HepG2 (cell line): ENCODE measurements around the gene SLC26A5. TPM values are rescaled to one million over a fixed set of nuclear protein-coding genes. Genes with fewer than 3 reads are reported as not detected.

Experiments used
- AHDC1 ChIP-seq: sonication (generic); formaldehyde crosslinking; IDR thresholded peaks from 2 replicates; pipeline ENCODE4 v1.5.1; 2020; ENCODE audit warnings: mild to moderate bottlenecking, missing genetic modification reagents, borderline replicate concordance
- CREM ChIP-seq, 2 experiments: sonication (generic) in 1 of 2; formaldehyde crosslinking in 1 of 2; IDR thresholded peaks; 2 replicates each; pipeline versions ENCODE4 v1.4.0 to v1.6.1; 2016 to 2020; ENCODE audit warnings: antibody characterized with exemption in 1 of 2, mild to moderate bottlenecking in 1 of 2, missing genetic modification reagents in 1 of 2
- GABPB1 ChIP-seq: IDR thresholded peaks from 2 replicates; pipeline ENCODE4 v1.6.1; 2016; ENCODE audit warnings: mild to moderate bottlenecking, missing genetic modification reagents, moderate library complexity, missing compliant biosample characterization
- GTF2F1 ChIP-seq: fragments of 150-350 bp; IDR thresholded peaks from 2 replicates; pipeline ENCODE4 v1.6.1; 2014; ENCODE audit warnings: low read length
- KAT8 ChIP-seq: IDR thresholded peaks from 2 replicates; pipeline ENCODE4 v1.6.1; 2016; ENCODE audit warnings: missing genetic modification reagents, missing compliant biosample characterization
- MYPOP ChIP-seq: sonication (generic); formaldehyde crosslinking; IDR thresholded peaks from 2 replicates; pipeline ENCODE4 v1.8.1; 2023; ENCODE audit warnings: mild to moderate bottlenecking, moderate library complexity, missing genetic modification reagents
- NFYC ChIP-seq: IDR thresholded peaks from 2 replicates; pipeline ENCODE4 v1.6.1; 2016; ENCODE audit warnings: missing genetic modification reagents, missing compliant biosample characterization
- PHF20 ChIP-seq: sonication (generic); formaldehyde crosslinking; IDR thresholded peaks from 2 replicates; pipeline ENCODE4 v1.5.0; 2020; ENCODE audit warnings: mild to moderate bottlenecking, missing genetic modification reagents
- RARA ChIP-seq: IDR thresholded peaks from 2 replicates; pipeline ENCODE4 v1.6.1; 2016; ENCODE audit warnings: missing genetic modification reagents, missing compliant biosample characterization
- STAG1 ChIP-seq: sonication (generic); formaldehyde crosslinking; IDR thresholded peaks from 2 replicates; pipeline ENCODE4 v1.4.0; 2020; ENCODE audit warnings: missing genetic modification reagents
- ZBTB2 ChIP-seq: sonication (generic); formaldehyde crosslinking; IDR thresholded peaks from 2 replicates; pipeline ENCODE4 v1.8.0; 2022; ENCODE audit warnings: low read depth, missing genetic modification reagents
- ZBTB34 ChIP-seq: sonication (generic); formaldehyde crosslinking; IDR thresholded peaks from 2 replicates; pipeline ENCODE4 v1.8.0; 2022; ENCODE audit warnings: mild to moderate bottlenecking, missing genetic modification reagents
- ZFP36L1 ChIP-seq: sonication (generic); formaldehyde crosslinking; IDR thresholded peaks from 2 replicates; pipeline ENCODE4 v1.8.0; 2022; ENCODE audit warnings: mild to moderate bottlenecking, missing genetic modification reagents, moderate library complexity
- ZFP62 ChIP-seq: sonication (generic); formaldehyde crosslinking; IDR thresholded peaks from 2 replicates; pipeline ENCODE4 v1.4.0; 2020; ENCODE audit warnings: missing genetic modification reagents
- ZNF18 ChIP-seq: sonication (generic); formaldehyde crosslinking; IDR thresholded peaks from 2 replicates; pipeline ENCODE4 v1.8.0; 2022; ENCODE audit warnings: mild to moderate bottlenecking, missing genetic modification reagents; ENCODE audit not compliant: insufficient replicate concordance
- ZNF350 ChIP-seq: sonication (generic); formaldehyde crosslinking; IDR thresholded peaks from 2 replicates; pipeline ENCODE4 v1.4.0; 2020; ENCODE audit warnings: mild to moderate bottlenecking, low read depth, missing genetic modification reagents, borderline replicate concordance
- ZNF468 ChIP-seq: sonication (generic); formaldehyde crosslinking; IDR thresholded peaks from 2 replicates; pipeline ENCODE4 v1.8.0; 2022; ENCODE audit warnings: mild to moderate bottlenecking, moderate library complexity, missing genetic modification reagents
- ZNF777 ChIP-seq: sonication (generic); formaldehyde crosslinking; IDR thresholded peaks from 2 replicates; pipeline ENCODE4 v1.4.0; 2020; ENCODE audit warnings: missing genetic modification reagents
- ZSCAN21 ChIP-seq: sonication (generic); formaldehyde crosslinking; IDR thresholded peaks from 2 replicates; pipeline ENCODE4 v1.8.0; 2022; ENCODE audit warnings: mild to moderate bottlenecking, missing genetic modification reagents, moderate library complexity, borderline replicate concordance
- polyA plus RNA-seq, 8 experiments: library from polyadenylated mRNA; depleted of rRNA in 3 of 8; stranded (reverse) in 7 of 8; unstranded in 1 of 8; fragments of >200 nt; fragmentation: Illumina TruSeq in 4 of 8; extraction: Trizol in 4 of 8; gene quantifications; 2 replicates each; pipeline versions ENCODE4 v1.2.1 to v1.2.3, GENCODE V29; 2011 to 2016; ENCODE audit warnings: low read depth in 4 of 8, missing spikeins in 1 of 8, mixed read lengths in 1 of 8; ENCODE audit not compliant: insufficient read depth in 1 of 8
- total RNA-seq, 5 experiments: library from RNA; depleted of rRNA; stranded (reverse); fragments of >200 nt; fragmentation: Illumina TruSeq; extraction: Trizol; gene quantifications; 2 replicates each; pipeline ENCODE4 v1.2.3, GENCODE V29; 2016; ENCODE audit warnings: low read depth in 1 of 5

SLC26A5 gene
- total and polyA plus RNA-seq, 2 of the 13 experiments (the other 11 are each of a cell fraction or from before 2014, with no cell fraction given) = 0.08 to 0.11 TPM

GRCh38 chr7:103437623-103438022 is 8.4 kb downstream of the SLC26A5 start (continued):
- TF ChIP-seq RARA (peak; percentile 19; the same call in 1 of the 2 replicates), ZBTB34 (no peak), KAT8 (CRISPR knock-in tag) (no peak; the same call in 1 of the 2 replicates), ZNF350 (CRISPR knock-in tag) (no peak), ZNF468 (CRISPR knock-in tag) (no peak), ZBTB2 (CRISPR knock-in tag) (no peak), MYPOP (CRISPR knock-in tag) (no peak), PHF20 (CRISPR knock-in tag) (no peak), CREM (IDR thresholded peaks at IDR 0.05) (no peak), CREM (CRISPR knock-in tag; IDR thresholded peaks at IDR 0.05) (no peak), GTF2F1 (no peak), ZFP36L1 (CRISPR knock-in tag) (no peak), ZSCAN21 (CRISPR knock-in tag) (no peak), STAG1 (CRISPR knock-in tag) (no peak), GABPB1 (CRISPR knock-in tag) (no peak), NFYC (CRISPR knock-in tag) (no peak), AHDC1 (peak; percentile 68; the same call in 1 of the 2 replicates), ZNF777 (CRISPR knock-in tag) (no peak), ZFP62 (CRISPR knock-in tag) (no peak), ZNF18 (no peak)
